GM12878 (cell line): ENCODE measurements around the gene PLXNA2. TPM values are rescaled to one million over a fixed set of nuclear protein-coding genes. Genes with fewer than 3 reads are reported as not detected.

Experiments used
- ATAC-seq: fragments of 200-7000 bp; cut with Tn5 transposase; 3 replicates; pipeline ENCODE4 v1.9.1; 2020; ENCODE audit warnings: mild to moderate bottlenecking, moderate library complexity
- BruUV-seq: library from RNA; stranded (reverse); fragments of 400-500 nt; replicated peaks from 2 replicates; lab custom pipeline; 2021; lab: Mats Ljungman, UMichigan
- CTCF ChIA-PET: fragments of 300-600 bp; sonication (Branson Sonifier 250); formaldehyde crosslinking; extraction: SDS; loops from one replicate; lab custom pipeline; 2021; ENCODE audit warnings: inconsistent platforms; lab: Yijun Ruan, JAX
- POLR2A ChIA-PET: fragments of 350-600 bp; formaldehyde crosslinking; extraction: SDS; loops from one replicate; lab custom pipeline; 2021; ENCODE audit warnings: inconsistent platforms; lab: Charles Lee
- RAD21 ChIA-PET: fragments of 300-600 bp; sonication (Branson Sonifier 250); formaldehyde crosslinking; loops from one replicate; lab custom pipeline; 2023; ENCODE audit warnings: antibody characterized with exemption; ENCODE audit not compliant: unreplicated experiment; lab: Charles Lee
- SMC1A ChIA-PET: fragments of 300-600 bp; sonication (Branson Sonifier 250); formaldehyde crosslinking; loops from one replicate; lab custom pipeline; 2023; ENCODE audit not compliant: unreplicated experiment, uncharacterized antibody; lab: Charles Lee
- DNase-seq: peaks from one replicate; pipeline ENCODE4 v3.0.0-alpha.2; 2011; ENCODE audit warnings: low read depth, low spot score
- FAIRE-seq: peaks from 3 replicates; lab custom pipeline; 2011; peaks lifted over from hg19 to GRCh38; lab: Jason Lieb, UNC
- H2AFZ ChIP-seq: 2 replicates; pipeline ENCODE4 v1.6.0; 2011; ENCODE audit warnings: low read depth, low read length, control low read depth; ENCODE audit not compliant: control insufficient read depth
- H3K27ac ChIP-seq: 2 replicates; pipeline ENCODE4 v1.5.1; 2011; ENCODE audit warnings: control low read depth; ENCODE audit not compliant: control insufficient read depth, insufficient read depth
- H3K27me3 ChIP-seq, 2 experiments: replicated peaks in 1 of 2; 2 replicates each; pipeline versions ENCODE4 v1.6.0 to v1.6.1; 2011; ENCODE audit warnings: low read length in 1 of 2; ENCODE audit not compliant: control insufficient read depth in 2 of 2, insufficient read depth in 2 of 2
- H3K36me3 ChIP-seq, 2 experiments: 2 replicates each; pipeline ENCODE4 v1.5.1; 2011; ENCODE audit warnings: low read length in 1 of 2; ENCODE audit not compliant: control insufficient read depth in 2 of 2, insufficient read depth in 2 of 2
- H3K4me1 ChIP-seq: 2 replicates; pipeline ENCODE4 v1.6.1; 2011; ENCODE audit warnings: mild to moderate bottlenecking, low read length, moderate library complexity, mixed read lengths; ENCODE audit not compliant: control insufficient read depth, insufficient read depth
- H3K4me2 ChIP-seq: 2 replicates; pipeline ENCODE4 v1.6.0; 2011; ENCODE audit warnings: control low read depth; ENCODE audit not compliant: control insufficient read depth, insufficient read depth
- H3K4me3 ChIP-seq: fragments of 200-600 bp; sonication (generic); 2 replicates; pipeline ENCODE4 v1.5.1; 2016
- H3K79me2 ChIP-seq: 2 replicates; pipeline ENCODE4 v1.6.0; 2011; ENCODE audit warnings: low read length; ENCODE audit not compliant: control insufficient read depth, insufficient read depth
- H3K9ac ChIP-seq: 2 replicates; pipeline ENCODE4 v1.8.0; 2011; ENCODE audit warnings: low read length, control low read depth, mixed read lengths; ENCODE audit not compliant: control insufficient read depth, insufficient read depth
- H3K9me3 ChIP-seq: replicated peaks from 3 replicates; pipeline ENCODE4 v1.5.1; 2011; ENCODE audit warnings: mild to moderate bottlenecking, low read length; ENCODE audit not compliant: control insufficient read depth, insufficient read depth
- H4K20me1 ChIP-seq: 2 replicates; pipeline ENCODE4 v1.6.0; 2011; ENCODE audit not compliant: control insufficient read depth, insufficient read depth
- CEBPB ChIP-seq, 2 experiments: fragments of 150-350 bp in 1 of 2; IDR thresholded peaks; 2 replicates each; pipeline ENCODE4 v1.6.1; 2012 to 2014; ENCODE audit warnings: low read depth in 2 of 2, low read length in 2 of 2, borderline replicate concordance in 1 of 2, inconsistent platforms in 1 of 2
- MTA2 ChIP-seq: fragments of 450-650 bp; IDR thresholded peaks from 2 replicates; pipeline ENCODE4 v1.6.1; 2016; ENCODE audit warnings: low read depth, mild to moderate bottlenecking, moderate library complexity
- MYB ChIP-seq: fragments of 150-350 bp; IDR thresholded peaks from 2 replicates; pipeline ENCODE4 v1.6.1; 2014; ENCODE audit warnings: mild to moderate bottlenecking, low read depth, low read length, borderline replicate concordance
- SP1 ChIP-seq: IDR thresholded peaks from one replicate; pipeline ENCODE4 v1.6.1; 2011; ENCODE audit warnings: low read depth, low read length
- SPI1 ChIP-seq: IDR thresholded peaks from 2 replicates; pipeline ENCODE4 v1.6.1; 2011; ENCODE audit warnings: low read depth, mild to moderate bottlenecking, low read length, moderate library complexity, borderline replicate concordance; ENCODE audit not compliant: insufficient read depth
- USF2 ChIP-seq: IDR thresholded peaks from 2 replicates; pipeline ENCODE4 v1.6.1; 2011; ENCODE audit warnings: low read depth, low read length, improper control_type of control experiment, borderline replicate concordance
- in situ Hi-C: fragments of 300-500 bp; cut with MboI; formaldehyde crosslinking; loops from 9 replicates; pipeline ENCODE4 v1.14.3; 2018; ENCODE audit warnings: mixed read lengths
- intact Hi-C: fragments of 100-400 bp; cut with micrococcal nuclease; formaldehyde crosslinking; loops from one replicate; pipeline ENCODE4 v1.14.2; 2022; ENCODE audit not compliant: unreplicated experiment
- polyA plus RNA-seq, 11 experiments: library from polyadenylated mRNA; depleted of rRNA in 4 of 11; unstranded in 6 of 11; stranded (reverse) in 5 of 11; fragments of >200 nt; fragmentation: Nextera tagmentation in 4 of 11; fragmentation: Illumina TruSeq in 1 of 11; extraction: Ambion mirVana in 4 of 11; extraction: Trizol in 1 of 11; gene quantifications; 1 replicate in 1 of 11; 2 replicates in 10 of 11; pipeline versions ENCODE4 v1.2.1 to v1.2.3, GENCODE V29; 2011 to 2016; ENCODE audit warnings: inconsistent platforms in 2 of 11, missing spikeins in 2 of 11, low read depth in 1 of 11
- total RNA-seq, 4 experiments: library from RNA; depleted of rRNA in 3 of 4; stranded (reverse); fragments of >200 nt in 3 of 4; fragmentation: Illumina TruSeq in 1 of 4; extraction: Trizol in 1 of 4; gene quantifications; 2 replicates each; pipeline versions ENCODE4 v1.2.1 to v1.2.3, GENCODE V29; 2013 to 2021

Gene PLXNA2
- total and polyA plus RNA-seq, 10 of the 15 experiments (the other 5 are each of a cell fraction or from before 2014, with no cell fraction given) = under 0.01 to 0.08 (median 0.07) TPM; not detected in 4

- no peak for FAIRE-seq
- Histone ChIP-seq H3K4me1 (no peaks in the 10 kb centered on the region), H3K27me3 (peaks cover 0 to 4% of the 10 kb centered on the region in 2 experiments; a peak in 1 of 4 replicates), H3K4me2 (no peak overlapping the region), H3K4me3 (no peak overlapping the region), H3K9me3 (no peaks in the 10 kb centered on the region), H3K9ac (no peak overlapping the region), H3K79me2 (no peaks in the 10 kb centered on the region), H4K20me1 (no peaks in the 10 kb centered on the region), H3K36me3 (no peaks in the 10 kb centered on the region)
- intact Hi-C loops = no loop called here
- BruUV-seq = no TSS peak
- RAD21 ChIA-PET = interaction anchor here (1.4 kb wide), 1 partner anchor 128 kb away, joined by 3 read pairs; no protein-coding TSS in a partner anchor
- CTCF ChIA-PET = interaction anchor here (1.2 to 1.8 kb wide), 2 partner anchors 129 to 132 kb away, joined by 3 read pairs; partner anchors contain the start of gene PLXNA2
- SMC1A ChIA-PET = interaction anchor here (1.4 to 1.7 kb wide), 2 partner anchors 16 to 93 kb away, joined by 3 to 4 read pairs; no protein-coding TSS in a partner anchor
- POLR2A ChIA-PET = no interaction called here
- TF ChIP-seq SPI1 = no peak
- TF ChIP-seq MYB = no peak
- no peak for TF ChIP-seq USF2
- TF ChIP-seq MTA2 = no peak
- TF ChIP-seq CEBPB (IDR thresholded peaks at IDR 0.05; ENCODE audit: borderline replicate concordance in 1 of 2, low read depth in 2 of 2, low read length in 2 of 2) = no peak
- TF ChIP-seq SP1 = no peak
- TF ChIP-seq, all 136 proteins: peak for 0
- no peak overlapping the region for H2AFZ ChIP-seq
- DNase-seq (no peak), ATAC-seq (no peak)
- in situ Hi-C loops = no loop called here
- H3K27ac ChIP-seq = no peak overlapping the region
Observed at GRCh38 chr1:208113011-208113410, 131.2 kb downstream of the PLXNA2 start.
